GM12878 (cell line): Measurements from ENCODE around the gene KDM8. TPM values are rescaled to one million over a fixed set of nuclear protein-coding genes. Genes with fewer than 3 reads are reported as not detected.

Experiments
- ATF3 ChIP-seq: IDR thresholded peaks from 2 replicates; pipeline ENCODE4 v1.6.1; 2011; ENCODE audit warnings: low read depth, mild to moderate bottlenecking, low read length, moderate library complexity, borderline replicate concordance; ENCODE audit errors: extremely low read depth
- BHLHE40 ChIP-seq, 2 experiments: fragments of 450-650 bp in 1 of 2; IDR thresholded peaks; 2 replicates each; pipeline ENCODE4 v1.6.1; 2011 to 2017; ENCODE audit warnings: low read depth in 2 of 2, borderline replicate concordance in 1 of 2, improper control_type of control experiment in 1 of 2, low read length in 1 of 2, mild to moderate bottlenecking in 1 of 2
- CBX5 ChIP-seq: sonication (generic); IDR thresholded peaks from 2 replicates; pipeline ENCODE4 v1.6.1; 2016; ENCODE audit warnings: low read depth, moderate library complexity, mild to moderate bottlenecking, inconsistent platforms
- CHD1 ChIP-seq: IDR thresholded peaks from 2 replicates; pipeline ENCODE4 v1.6.1; 2012; ENCODE audit warnings: low read depth, low read length, improper control_type of control experiment
- CREB1 ChIP-seq: IDR thresholded peaks from 2 replicates; pipeline ENCODE4 v1.6.1; 2012; ENCODE audit warnings: low read depth, mild to moderate bottlenecking, inconsistent platforms
- MTA2 ChIP-seq: fragments of 450-650 bp; IDR thresholded peaks from 2 replicates; pipeline ENCODE4 v1.6.1; 2016; ENCODE audit warnings: low read depth, mild to moderate bottlenecking, moderate library complexity
- NRF1 ChIP-seq: conservative IDR thresholded peaks from 2 replicates; pipeline ENCODE4 v1.6.1; 2011; ENCODE audit warnings: mild to moderate bottlenecking, low read depth, low read length, improper control_type of control experiment
- PKNOX1 ChIP-seq: fragments of 450-650 bp; IDR thresholded peaks from 2 replicates; pipeline ENCODE4 v1.6.1; 2016; ENCODE audit warnings: mild to moderate bottlenecking
- RBBP5 ChIP-seq: fragments of 200-600 bp; sonication (generic); conservative IDR thresholded peaks from 2 replicates; pipeline ENCODE4 v1.6.1; 2016
- REST ChIP-seq: IDR thresholded peaks from 2 replicates; pipeline ENCODE4 v1.6.1; 2012; ENCODE audit warnings: mild to moderate bottlenecking, low read depth, low read length
- SREBF1 ChIP-seq: IDR thresholded peaks from 2 replicates; pipeline ENCODE4 v1.6.1; 2012; ENCODE audit warnings: mild to moderate bottlenecking, low read length
- TARDBP ChIP-seq: IDR thresholded peaks from 2 replicates; pipeline ENCODE4 v1.6.1; 2016; ENCODE audit warnings: borderline replicate concordance
- TCF7 ChIP-seq: IDR thresholded peaks from 2 replicates; pipeline ENCODE4 v1.6.1; 2014; ENCODE audit warnings: antibody characterized with exemption, borderline replicate concordance
- polyA plus RNA-seq, 11 experiments: library from polyadenylated mRNA; depleted of rRNA in 4 of 11; unstranded in 6 of 11; stranded (reverse) in 5 of 11; fragments of >200 nt; fragmentation: Nextera tagmentation in 4 of 11; fragmentation: Illumina TruSeq in 1 of 11; extraction: Ambion mirVana in 4 of 11; extraction: Trizol in 1 of 11; gene quantifications; 1 replicate in 1 of 11; 2 replicates in 10 of 11; pipeline versions ENCODE4 v1.2.1 to v1.2.3, GENCODE V29; 2011 to 2016; ENCODE audit warnings: inconsistent platforms in 2 of 11, missing spikeins in 2 of 11, low read depth in 1 of 11
- total RNA-seq, 4 experiments: library from RNA; depleted of rRNA in 3 of 4; stranded (reverse); fragments of >200 nt in 3 of 4; fragmentation: Illumina TruSeq in 1 of 4; extraction: Trizol in 1 of 4; gene quantifications; 2 replicates each; pipeline versions ENCODE4 v1.2.1 to v1.2.3, GENCODE V29; 2013 to 2021
- TF ChIP-seq, protein P1 (sequence below): fragments of 450-650 bp; formaldehyde crosslinking; IDR thresholded peaks from 2 replicates; pipeline ENCODE4 v1.4.0; 2022; ENCODE audit warnings: mild to moderate bottlenecking, moderate library complexity
- TF ChIP-seq, protein P2 (sequence below): fragments of 450-650 bp; IDR thresholded peaks from 2 replicates; pipeline ENCODE4 v1.6.1; 2017; ENCODE audit warnings: mild to moderate bottlenecking, moderate library complexity

KDM8 gene
- total and polyA plus RNA-seq, 10 of the 15 experiments (the other 5 are each of a cell fraction or from before 2014, with no cell fraction given), result 0.79 to 8.9 (median 5.8) TPM

- TF ChIP-seq NRF1 (no peak), CREB1 (no peak), RBBP5 (no peak), BHLHE40 (IDR thresholded peaks at IDR 0.05; ENCODE audit: borderline replicate concordance in 1 of 2, low read depth in 2 of 2, low read length in 1 of 2) (0 out of 4 replicates have a peak, but pooled peaks have one; percentile 11 to 38), CHD1 (no peak), MTA2 (peak; percentile 75; the same call in 1 of the 2 replicates), SREBF1 (no peak), CBX5 (no peak), REST (no peak), TCF7 (no peak), TARDBP (no peak), PKNOX1 (peak; percentile 94), ATF3 (no peak)
- TF ChIP-seq, protein P1, sequence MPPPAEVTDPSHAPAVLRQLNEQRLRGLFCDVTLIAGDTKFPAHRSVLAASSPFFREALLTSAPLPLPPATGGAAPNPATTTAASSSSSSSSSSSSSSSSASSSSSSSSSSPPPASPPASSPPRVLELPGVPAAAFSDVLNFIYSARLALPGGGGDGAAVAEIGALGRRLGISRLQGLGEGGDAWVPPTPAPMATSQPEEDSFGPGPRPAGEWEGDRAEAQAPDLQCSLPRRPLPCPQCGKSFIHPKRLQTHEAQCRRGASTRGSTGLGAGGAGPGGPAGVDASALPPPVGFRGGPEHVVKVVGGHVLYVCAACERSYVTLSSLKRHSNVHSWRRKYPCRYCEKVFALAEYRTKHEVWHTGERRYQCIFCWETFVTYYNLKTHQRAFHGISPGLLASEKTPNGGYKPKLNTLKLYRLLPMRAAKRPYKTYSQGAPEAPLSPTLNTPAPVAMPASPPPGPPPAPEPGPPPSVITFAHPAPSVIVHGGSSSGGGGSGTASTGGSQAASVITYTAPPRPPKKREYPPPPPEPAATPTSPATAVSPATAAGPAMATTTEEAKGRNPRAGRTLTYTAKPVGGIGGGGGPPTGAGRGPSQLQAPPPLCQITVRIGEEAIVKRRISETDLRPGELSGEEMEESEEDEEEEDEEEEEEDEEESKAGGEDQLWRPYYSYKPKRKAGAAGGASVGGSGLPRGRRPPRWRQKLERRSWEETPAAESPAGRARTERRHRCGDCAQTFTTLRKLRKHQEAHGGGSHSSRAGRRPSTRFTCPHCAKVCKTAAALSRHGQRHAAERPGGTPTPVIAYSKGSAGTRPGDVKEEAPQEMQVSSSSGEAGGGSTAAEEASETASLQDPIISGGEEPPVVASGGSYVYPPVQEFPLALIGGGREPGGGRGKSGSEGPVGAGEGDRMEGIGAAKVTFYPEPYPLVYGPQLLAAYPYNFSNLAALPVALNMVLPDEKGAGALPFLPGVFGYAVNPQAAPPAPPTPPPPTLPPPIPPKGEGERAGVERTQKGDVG (CRISPR knock-in tag), result no peak
- TF ChIP-seq, protein P2, sequence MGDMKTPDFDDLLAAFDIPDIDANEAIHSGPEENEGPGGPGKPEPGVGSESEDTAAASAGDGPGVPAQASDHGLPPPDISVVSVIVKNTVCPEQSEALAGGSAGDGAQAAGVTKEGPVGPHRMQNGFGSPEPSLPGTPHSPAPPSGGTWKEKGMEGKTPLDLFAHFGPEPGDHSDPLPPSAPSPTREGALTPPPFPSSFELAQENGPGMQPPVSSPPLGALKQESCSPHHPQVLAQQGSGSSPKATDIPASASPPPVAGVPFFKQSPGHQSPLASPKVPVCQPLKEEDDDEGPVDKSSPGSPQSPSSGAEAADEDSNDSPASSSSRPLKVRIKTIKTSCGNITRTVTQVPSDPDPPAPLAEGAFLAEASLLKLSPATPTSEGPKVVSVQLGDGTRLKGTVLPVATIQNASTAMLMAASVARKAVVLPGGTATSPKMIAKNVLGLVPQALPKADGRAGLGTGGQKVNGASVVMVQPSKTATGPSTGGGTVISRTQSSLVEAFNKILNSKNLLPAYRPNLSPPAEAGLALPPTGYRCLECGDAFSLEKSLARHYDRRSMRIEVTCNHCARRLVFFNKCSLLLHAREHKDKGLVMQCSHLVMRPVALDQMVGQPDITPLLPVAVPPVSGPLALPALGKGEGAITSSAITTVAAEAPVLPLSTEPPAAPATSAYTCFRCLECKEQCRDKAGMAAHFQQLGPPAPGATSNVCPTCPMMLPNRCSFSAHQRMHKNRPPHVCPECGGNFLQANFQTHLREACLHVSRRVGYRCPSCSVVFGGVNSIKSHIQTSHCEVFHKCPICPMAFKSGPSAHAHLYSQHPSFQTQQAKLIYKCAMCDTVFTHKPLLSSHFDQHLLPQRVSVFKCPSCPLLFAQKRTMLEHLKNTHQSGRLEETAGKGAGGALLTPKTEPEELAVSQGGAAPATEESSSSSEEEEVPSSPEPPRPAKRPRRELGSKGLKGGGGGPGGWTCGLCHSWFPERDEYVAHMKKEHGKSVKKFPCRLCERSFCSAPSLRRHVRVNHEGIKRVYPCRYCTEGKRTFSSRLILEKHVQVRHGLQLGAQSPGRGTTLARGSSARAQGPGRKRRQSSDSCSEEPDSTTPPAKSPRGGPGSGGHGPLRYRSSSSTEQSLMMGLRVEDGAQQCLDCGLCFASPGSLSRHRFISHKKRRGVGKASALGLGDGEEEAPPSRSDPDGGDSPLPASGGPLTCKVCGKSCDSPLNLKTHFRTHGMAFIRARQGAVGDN, result no peak; the same call in none of the 2 replicates
Observed at GRCh38 chr16:27242868-27243590, 39.7 kb downstream of the KDM8 start (continued).
